PFSK-1 (cell line): ENCODE measurements around the gene NFATC2IP.

Experiments
- FOXP2 ChIP-seq: optimal IDR thresholded peaks from 2 replicates; pipeline ENCODE3; 2011; ENCODE audit warnings: borderline replicate concordance, control low read depth, inconsistent platforms; ENCODE audit not compliant: insufficient read depth; ENCODE audit errors: extremely low read length, extremely low read depth
- POLR2AphosphoS5 ChIP-seq: IDR thresholded peaks from 2 replicates; pipeline ENCODE4 v1.6.1; 2012; ENCODE audit warnings: low read depth, mild to moderate bottlenecking, control low read depth, low read length, moderate library complexity
- SIN3A ChIP-seq: IDR thresholded peaks from 2 replicates; pipeline ENCODE4 v1.6.1; 2012; ENCODE audit warnings: mild to moderate bottlenecking, low read length, moderate library complexity, borderline replicate concordance; ENCODE audit not compliant: insufficient read depth
- TAF1 ChIP-seq: IDR thresholded peaks from 2 replicates; pipeline ENCODE4 v1.6.1; 2012; ENCODE audit warnings: low read length, control low read depth, borderline replicate concordance; ENCODE audit not compliant: insufficient read depth
- TF ChIP-seq, protein P1 (sequence below), 2 experiments: IDR thresholded peaks; 2 replicates each; pipeline versions ENCODE4 v1.6.1 to v1.8.0; 2011 to 2012; ENCODE audit warnings: low read depth in 2 of 2, low read length in 2 of 2, control low read depth in 1 of 2, inconsistent platforms in 1 of 2, mild to moderate bottlenecking in 1 of 2, moderate library complexity in 1 of 2; ENCODE audit not compliant: insufficient read depth in 1 of 2

NFATC2IP gene

DNA sequence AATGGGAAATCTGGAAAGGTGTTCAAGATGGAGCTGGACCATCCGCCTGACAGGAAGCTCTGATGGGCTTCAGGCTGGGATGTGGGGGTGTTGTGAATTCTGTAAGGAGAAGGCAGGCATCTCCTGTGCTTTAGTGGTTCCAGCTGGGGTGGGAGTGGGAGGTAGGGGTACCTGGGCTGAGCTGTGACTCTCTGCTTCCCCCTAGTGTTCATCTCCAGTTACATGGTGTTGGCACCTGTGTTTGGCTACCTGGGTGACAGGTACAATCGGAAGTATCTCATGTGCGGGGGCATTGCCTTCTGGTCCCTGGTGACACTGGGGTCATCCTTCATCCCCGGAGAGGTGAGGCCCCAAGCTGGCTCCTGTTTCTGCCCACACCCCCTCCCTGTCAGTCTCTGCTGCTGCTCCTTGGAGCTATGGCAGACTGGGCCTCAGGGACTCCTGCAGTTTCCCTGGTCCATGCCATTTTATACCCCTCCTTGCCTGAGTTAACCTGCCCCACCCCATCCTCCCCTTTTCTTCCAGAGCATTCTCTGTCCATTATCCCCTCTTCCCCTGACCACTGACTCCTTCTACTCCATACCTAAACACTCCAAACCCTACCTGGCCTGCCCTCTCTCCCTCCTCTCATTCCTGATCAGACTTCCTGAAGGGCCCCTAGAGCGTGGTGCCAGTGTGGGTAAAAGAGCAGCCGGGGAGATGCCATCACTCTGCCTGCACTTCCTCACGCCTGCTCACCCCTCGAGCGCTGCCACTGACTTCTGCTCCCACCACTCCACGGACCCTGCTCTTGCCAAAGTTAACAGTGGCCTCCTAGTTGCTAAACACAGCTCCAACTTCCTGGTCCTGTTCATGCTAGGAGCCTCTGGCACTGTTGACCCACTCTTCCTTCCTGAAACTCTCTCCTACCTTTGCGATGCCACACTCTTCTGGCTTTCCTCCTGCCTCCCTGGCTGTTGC is 27.2 kb downstream of the NFATC2IP start:
- TF ChIP-seq SIN3A = no peak
- TF ChIP-seq, protein P1, sequence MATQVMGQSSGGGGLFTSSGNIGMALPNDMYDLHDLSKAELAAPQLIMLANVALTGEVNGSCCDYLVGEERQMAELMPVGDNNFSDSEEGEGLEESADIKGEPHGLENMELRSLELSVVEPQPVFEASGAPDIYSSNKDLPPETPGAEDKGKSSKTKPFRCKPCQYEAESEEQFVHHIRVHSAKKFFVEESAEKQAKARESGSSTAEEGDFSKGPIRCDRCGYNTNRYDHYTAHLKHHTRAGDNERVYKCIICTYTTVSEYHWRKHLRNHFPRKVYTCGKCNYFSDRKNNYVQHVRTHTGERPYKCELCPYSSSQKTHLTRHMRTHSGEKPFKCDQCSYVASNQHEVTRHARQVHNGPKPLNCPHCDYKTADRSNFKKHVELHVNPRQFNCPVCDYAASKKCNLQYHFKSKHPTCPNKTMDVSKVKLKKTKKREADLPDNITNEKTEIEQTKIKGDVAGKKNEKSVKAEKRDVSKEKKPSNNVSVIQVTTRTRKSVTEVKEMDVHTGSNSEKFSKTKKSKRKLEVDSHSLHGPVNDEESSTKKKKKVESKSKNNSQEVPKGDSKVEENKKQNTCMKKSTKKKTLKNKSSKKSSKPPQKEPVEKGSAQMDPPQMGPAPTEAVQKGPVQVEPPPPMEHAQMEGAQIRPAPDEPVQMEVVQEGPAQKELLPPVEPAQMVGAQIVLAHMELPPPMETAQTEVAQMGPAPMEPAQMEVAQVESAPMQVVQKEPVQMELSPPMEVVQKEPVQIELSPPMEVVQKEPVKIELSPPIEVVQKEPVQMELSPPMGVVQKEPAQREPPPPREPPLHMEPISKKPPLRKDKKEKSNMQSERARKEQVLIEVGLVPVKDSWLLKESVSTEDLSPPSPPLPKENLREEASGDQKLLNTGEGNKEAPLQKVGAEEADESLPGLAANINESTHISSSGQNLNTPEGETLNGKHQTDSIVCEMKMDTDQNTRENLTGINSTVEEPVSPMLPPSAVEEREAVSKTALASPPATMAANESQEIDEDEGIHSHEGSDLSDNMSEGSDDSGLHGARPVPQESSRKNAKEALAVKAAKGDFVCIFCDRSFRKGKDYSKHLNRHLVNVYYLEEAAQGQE (IDR thresholded peaks at IDR 0.05; ENCODE audit: insufficient read depth in 1 of 2, low read depth in 2 of 2, low read length in 2 of 2) = no peak
- no peak for TF ChIP-seq POLR2AphosphoS5
- TF ChIP-seq TAF1 = no peak
- no peak for TF ChIP-seq FOXP2

- TF ChIP-seq FOXP2 (no peak), TAF1 (no peak), SIN3A (no peak), POLR2AphosphoS5 (no peak)
- TF ChIP-seq, protein P1 (IDR thresholded peaks at IDR 0.05; ENCODE audit: insufficient read depth in 1 of 2, low read depth in 2 of 2, low read length in 2 of 2) = no peak
These were observed 30.2 kb downstream of the NFATC2IP start for GRCh38 chr16:28980929-28981328.

GRCh38 chr16:28981517-28981916 is 30.8 kb downstream of the NFATC2IP start:
- TF ChIP-seq FOXP2 = no peak
- no peak for TF ChIP-seq TAF1

DNA sequence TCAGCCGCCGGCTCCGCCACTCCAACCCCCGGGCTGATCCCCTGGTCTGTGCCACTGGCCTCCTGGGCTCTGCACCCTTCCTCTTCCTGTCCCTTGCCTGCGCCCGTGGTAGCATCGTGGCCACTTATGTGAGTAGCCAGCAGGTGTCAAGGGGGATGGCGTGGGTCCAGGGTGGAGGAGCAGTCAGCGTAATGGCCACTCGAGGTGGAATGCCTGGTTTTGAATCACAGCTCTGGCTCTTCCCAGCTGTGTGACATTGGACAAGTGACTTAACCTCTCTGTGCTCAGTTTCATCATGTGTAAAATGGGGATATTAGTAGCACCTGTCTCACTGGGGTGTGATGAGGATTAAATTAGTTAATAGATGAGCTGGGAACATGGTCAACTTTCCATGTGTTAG is 31.7 kb downstream of the NFATC2IP start:
- TF ChIP-seq FOXP2 = no peak
- TF ChIP-seq SIN3A = no peak
- no peak for TF ChIP-seq TAF1
- TF ChIP-seq POLR2AphosphoS5 = no peak

- TF ChIP-seq FOXP2 = no peak
- TF ChIP-seq, protein P1 (IDR thresholded peaks at IDR 0.05; ENCODE audit: insufficient read depth in 1 of 2, low read depth in 2 of 2, low read length in 2 of 2) = no peak
- no peak for TF ChIP-seq TAF1
- TF ChIP-seq POLR2AphosphoS5 = no peak
- TF ChIP-seq SIN3A = no peak
These were observed 32.2 kb downstream of the NFATC2IP start for GRCh38 chr16:28982949-28983348.

DNA sequence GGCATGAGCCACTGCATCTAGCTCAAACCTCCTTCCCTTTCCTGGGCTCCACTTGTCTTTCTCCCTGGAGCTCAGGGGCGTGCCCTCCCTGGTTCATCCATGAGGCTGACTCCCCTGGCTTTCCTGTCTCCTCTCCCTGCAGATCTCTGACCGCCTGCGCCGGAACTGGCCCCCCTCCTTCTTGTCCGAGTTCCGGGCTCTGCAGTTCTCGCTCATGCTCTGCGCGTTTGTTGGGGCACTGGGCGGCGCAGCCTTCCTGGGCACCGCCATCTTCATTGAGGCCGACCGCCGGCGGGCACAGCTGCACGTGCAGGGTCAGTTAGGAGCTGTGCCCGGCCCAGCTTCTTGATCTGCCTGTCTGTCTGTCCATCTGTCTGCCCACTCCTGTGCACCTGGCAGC is 32.9 kb downstream of the NFATC2IP start:
- no peak for TF ChIP-seq FOXP2
- TF ChIP-seq, protein P1 (IDR thresholded peaks at IDR 0.05; ENCODE audit: insufficient read depth in 1 of 2, low read depth in 2 of 2, low read length in 2 of 2) = no peak
- TF ChIP-seq SIN3A = peak; percentile 37; the same call in 1 of the 2 replicates
- TF ChIP-seq TAF1 = peak; percentile 73; the same call in 1 of the 2 replicates
- TF ChIP-seq POLR2AphosphoS5 = peak; percentile 58; the same call in 1 of the 2 replicates
